HG02610 (cell line): ENCODE results near the gene MIA2.
A peak's percentile ranks its signal among the peaks of the same experiment; 100 is the strongest.

Source experiments
- ATAC-seq: cut with Tn5 transposase; IDR thresholded peaks from one replicate; pipeline ENCODE4 v1.9.1; 2021; ENCODE audit warnings: mild to moderate bottlenecking, moderate library complexity; ENCODE audit not compliant: unreplicated experiment

Gene MIA2

DNA sequence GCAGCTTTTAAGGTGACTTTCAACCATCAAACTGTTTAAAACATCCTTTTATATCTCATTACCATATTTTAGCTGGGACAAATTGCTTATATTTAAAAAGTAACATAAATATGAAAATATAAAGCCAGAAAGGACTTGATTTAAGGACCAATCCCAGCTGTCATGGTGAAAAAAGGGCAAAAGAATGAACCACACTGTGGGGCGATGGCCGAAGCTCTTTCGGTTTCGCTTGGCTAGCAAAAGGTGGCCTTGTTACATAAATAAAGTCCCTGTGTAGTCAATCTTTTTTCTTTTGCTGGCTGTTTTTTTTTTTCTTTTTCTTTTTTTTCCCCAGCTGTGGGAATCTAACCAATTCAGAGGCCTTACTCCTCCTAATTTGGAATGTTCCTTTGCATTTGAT lies 147.7 kb downstream of the MIA2 start:
- ATAC-seq = no peak

DNA sequence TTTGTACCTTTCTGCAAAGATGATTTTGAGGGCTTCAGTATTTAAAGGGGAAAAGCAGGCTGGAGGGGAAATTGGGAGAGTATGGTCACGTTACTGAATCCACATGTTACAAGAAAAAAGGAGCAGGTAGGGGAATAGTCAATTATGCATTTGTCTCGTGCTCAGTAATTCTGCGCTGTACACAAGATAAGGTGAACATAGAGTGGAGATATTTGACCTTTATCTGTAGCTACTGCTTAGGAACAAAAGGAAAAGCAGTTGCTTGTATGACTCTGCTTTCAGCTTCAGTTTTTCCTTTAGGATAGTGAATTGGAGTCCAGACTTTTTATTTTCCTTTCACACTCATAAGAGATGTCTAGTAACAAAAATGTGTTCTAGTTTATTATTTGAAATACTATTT lies 148.7 kb downstream of the MIA2 start:
- no peak for ATAC-seq

DNA sequence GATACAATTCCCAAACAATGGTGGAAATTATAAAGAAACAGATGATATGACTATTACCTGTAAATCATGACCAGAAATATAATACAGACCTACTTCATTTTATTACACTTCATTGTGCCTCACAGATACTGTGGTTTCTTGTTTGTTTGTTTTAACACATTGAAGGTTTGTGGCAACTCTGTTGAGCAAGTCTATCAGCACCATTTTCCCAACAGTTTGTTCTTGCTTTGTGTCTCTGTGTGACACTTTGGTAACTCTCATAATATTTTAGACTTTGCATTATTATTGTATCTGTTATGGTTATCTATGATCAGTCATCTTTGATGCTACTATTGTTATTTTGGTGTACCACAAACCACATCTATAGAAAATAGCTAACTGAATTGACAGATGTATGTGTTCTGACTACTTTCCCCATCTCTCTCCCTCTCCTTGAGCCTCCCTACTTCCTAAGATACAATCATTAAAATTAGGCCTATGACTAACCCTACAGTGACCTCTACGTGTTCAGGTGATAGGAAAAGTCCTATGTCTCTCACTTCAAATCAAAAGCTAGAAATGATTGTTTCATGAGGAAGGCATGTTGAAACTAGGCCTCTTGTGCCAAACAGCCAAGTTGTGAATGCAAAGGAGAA lies 149.4 kb downstream of the MIA2 start:
- ATAC-seq = peak; percentile 90

DNA sequence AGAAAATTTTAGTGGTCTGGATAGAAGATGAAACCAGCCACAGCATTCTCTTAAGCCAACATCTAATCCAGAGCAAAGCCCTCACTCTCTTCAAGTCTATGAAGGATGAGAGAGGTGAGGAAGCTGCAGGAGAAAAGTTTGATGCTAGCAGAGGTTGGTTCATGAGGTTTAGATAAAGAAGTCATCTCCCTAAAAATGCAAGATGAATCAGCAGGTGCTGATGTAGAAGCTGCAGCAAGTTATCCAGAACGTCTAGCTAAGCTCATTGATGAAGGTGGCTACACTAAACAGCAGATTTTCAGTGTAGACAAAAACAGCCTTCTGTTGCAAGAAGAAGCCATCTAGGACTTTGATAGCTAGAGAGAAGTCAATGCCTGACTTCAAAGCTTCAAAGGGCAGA lies 150.0 kb downstream of the MIA2 start:
- no peak for ATAC-seq

DNA sequence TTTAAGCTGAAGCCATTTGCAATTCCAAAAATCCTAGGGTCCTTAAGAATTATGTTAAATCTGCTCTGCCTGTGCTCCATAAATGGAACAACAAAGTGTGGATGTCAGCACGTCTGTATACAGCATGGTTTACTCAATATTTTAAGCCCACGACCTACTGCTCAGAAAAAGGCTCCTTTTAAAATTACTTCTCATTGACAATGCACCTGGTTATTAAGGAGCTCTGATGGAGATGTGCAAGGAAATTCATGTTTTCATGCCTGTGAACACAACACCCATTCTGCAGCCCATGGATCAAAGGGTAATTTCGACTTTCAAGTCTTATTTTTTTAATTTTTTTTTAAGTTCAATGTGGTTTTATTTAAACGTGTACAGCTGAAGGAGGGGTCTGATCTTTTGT lies 150.5 kb downstream of the MIA2 start:
- ATAC-seq = no peak

DNA sequence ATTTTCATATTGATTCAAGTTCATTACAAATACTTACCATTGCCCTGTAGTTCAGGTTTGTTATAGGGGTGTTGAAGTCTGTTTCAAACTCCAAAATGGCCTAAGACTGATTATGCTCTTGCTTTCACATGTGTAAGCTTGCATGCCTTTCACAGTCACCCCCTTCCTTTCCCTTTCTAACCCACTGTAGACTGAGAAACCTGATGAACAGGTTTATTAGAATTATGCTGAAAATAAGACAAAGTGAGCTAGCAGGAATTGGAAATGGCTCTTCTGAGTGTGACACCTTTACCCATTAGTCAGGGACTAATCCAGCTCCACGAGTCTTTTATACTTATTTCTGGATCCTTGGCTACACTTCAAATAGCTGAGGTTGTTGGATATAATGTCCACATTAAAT lies 159.6 kb downstream of the MIA2 start:
- no peak for ATAC-seq

DNA sequence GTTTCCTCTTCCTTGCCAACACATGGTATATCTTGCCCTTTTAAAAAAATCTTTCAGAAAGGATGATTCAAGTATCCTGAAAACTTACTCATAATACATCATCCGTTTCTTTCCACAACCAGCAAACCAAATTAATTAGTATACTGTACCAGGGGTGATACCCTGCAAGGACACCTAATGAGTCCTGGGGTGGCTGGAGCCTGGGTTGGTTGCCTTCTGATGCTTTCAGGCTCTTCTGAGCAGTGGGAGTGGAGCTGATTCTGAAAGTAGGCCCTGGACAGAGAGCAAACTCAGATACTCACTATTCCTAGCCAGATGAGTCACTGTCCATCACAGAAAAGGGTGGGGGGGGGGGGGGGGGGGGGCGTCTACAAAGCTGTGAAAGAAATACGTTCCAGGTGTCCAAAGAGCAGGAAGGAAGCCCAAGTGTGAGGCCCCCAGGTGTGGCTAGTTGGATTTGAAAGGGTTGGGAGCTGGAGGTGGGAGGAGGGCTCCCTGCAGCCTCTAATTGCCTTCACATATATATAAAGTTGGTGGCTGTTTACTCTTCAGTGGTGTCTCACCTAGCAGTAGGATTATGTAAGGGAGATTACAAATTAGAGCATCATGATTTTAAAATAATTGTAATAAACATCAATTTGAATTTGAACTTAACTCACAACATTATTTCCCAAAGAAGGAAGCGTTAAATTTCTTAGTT lies 162.0 kb downstream of the MIA2 start:
- ATAC-seq = no peak

DNA sequence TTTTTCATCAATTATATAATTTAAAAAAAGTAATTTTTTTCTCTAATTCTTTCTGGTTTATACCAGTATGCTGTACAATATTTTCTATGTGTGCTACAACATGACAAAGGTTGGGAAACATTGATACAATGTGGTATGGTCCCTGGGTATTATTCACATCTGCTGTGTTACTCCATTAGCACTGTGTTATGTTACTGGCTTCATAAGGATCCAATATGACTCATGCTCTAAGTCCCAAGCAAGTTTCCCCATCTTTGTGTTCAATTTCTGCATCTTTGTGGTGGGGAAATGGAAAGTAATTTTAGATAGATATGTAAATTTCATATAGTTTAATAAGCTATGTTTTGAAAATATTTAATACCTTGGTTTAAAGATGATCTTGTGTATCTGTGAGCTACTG lies 162.7 kb downstream of the MIA2 start:
- ATAC-seq = no peak

DNA sequence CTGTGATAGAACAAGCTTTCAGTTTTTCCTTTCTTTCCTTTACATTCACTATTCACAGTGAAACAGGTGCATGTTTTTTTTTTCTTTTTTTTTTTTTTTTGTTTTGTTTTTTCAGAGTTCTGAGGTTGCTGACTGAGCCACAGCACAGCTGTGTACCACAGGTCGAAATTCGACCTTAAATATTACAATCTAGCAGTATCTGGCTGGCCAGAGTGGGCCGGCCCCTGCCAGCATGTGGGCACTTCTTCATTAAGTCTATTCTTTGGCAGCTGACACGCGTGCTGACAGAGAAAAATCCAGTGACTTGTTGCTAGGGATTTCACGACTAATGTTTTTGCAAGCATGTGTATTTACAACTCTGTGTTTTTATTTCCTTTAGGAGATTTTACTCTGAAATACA lies 164.7 kb downstream of the MIA2 start:
- ATAC-seq = no peak

DNA sequence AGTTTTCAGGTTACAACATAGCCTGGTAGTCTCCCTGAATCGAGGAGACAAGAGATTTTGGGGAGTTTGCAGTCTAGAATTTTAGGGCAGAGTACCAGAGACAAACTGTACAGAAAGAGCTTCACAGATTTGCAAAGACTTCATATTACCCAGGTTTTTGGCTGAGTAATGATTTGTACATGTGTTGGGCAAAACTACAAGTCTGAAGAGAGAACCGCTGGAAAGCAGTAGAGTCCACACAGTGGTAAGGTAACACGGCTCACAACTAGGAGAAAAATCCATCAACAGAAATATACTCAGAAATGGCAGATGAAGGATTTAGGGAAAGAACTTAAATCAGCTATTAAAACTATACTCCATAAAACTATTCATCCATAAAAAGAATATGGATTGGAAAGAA lies 172.8 kb downstream of the MIA2 start:
- no peak for ATAC-seq

DNA sequence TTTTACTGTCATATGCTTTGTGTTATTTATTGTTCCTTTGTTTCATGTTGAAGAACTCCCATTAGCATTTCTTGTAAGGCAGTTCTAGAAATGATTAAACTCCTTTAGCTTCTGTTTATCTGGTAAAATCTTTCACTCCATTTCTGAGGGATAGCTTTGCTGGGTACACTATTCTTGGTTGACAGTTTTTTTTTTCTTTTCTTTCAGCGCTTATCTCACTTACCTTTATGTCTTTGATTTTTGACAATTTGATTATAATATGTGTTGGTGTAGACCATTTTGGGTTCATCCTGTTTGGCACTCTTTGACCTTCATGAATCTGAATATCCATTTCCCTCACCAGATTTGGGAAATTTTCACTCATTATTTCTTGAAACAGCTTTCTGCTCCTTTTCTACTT lies 182.4 kb downstream of the MIA2 start:
- no peak for ATAC-seq

DNA sequence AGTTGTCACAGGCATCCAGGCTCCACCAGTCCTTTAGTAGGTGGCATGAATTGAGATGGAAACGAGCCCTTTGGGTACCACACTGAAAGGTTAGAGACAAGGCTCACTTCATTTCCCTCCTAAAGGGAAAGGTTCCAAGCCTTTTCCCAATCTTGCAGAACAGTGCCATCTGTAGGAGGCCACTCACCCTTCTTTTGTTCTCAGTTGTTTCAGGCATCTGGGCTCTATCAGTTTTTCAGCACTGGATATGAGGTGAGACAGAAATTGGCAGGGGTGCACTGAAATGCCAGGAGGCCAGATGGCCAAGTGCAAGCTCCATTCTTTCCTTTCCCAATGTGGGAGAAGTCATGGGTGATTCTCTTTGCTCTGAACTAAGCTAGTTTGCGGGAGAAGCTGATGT lies 183.3 kb downstream of the MIA2 start:
- no peak for ATAC-seq

DNA sequence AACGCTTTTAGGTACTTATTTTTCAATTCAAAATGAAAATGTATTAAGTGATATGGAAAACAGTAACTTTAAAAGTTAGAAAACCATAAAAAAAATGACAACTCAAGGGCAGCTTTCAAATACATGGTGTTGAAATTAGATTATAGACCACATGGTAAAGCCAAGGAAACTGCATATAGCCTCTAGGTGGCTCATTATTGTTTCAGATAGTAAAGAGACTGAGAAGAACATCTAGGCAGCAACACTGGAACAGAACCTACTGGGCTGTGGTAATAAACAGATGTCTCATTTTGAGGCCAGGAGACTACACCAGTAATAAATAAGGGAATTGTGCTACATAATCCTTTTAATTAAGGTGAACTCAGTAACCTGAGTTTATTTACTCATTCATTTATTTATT lies 185.6 kb downstream of the MIA2 start:
- no peak for ATAC-seq

DNA sequence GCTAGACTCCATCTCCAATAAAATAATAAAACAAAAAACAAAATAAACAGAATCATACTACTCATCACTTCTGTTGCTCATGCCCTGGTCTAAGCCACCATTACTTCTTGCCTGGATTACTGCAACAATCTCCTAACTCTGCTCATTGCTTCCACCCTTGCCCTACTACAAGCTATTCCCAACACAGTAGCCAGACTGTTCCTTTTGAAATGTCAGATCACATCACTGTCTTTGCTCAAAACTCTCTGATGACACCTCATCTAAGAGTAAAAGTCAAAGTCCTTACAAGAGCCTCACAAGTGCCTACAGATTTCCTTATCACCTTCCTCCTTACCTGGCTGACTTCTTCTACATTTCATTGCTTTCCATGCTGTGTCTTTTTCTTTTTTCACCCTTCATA lies 188.5 kb downstream of the MIA2 start:
- ATAC-seq = no peak

DNA sequence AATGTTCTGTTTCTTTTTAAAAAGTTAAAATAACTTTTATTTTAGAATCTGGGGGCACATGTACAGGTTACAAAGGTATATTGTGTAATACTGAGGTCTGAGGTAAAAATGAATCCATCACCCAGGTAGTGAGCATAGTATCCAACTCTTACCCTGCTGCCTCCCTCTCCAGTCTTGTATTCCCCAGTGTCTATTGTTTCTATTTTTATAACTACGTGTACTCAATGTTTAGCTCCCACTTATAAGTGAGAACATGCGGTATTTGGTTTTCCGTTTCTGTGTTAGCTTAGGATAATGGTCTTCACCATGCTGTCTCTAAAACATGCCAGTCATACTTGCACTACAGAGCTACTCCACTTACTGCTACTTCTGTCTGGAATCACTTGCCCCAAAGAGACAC lies 190.1 kb downstream of the MIA2 start:
- peak; percentile 43 for ATAC-seq

DNA sequence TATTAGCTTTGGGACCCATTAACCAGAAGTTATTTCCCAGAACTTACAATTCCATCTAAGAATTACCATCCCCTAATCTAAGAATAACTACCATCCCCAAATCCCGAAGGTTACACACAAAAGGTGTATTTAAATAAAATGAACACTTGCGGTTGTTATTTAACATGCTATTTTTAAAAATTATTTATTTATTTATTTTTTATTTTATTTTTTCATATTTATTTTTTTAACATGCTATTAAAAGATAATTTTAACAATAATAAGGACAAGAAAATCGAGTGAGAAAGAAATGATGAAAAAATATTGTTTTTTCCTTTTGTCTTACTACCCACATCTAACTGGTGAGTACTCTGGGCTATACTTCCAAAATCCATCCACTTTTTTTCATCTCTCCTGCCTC lies 192.2 kb downstream of the MIA2 start:
- ATAC-seq = no peak

DNA sequence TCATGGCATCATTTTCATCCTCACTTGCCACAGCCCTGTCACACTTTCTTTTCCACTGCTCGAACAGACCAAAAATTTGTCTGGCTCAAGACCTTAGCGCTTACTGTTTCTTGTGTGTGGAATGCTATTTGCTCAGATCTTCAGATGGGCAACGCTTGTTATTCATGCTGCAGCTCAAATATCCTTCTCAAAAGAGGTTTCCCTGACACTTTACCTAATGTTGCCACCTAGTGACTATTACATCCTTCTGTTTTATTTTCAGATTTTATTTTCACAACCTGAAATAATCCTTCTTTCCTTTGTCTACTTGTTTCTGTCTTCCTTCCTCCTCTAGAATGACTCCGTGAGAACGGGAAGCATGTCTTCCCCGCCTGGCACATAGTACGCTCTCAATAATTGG lies 192.9 kb downstream of the MIA2 start:
- no peak for ATAC-seq

DNA sequence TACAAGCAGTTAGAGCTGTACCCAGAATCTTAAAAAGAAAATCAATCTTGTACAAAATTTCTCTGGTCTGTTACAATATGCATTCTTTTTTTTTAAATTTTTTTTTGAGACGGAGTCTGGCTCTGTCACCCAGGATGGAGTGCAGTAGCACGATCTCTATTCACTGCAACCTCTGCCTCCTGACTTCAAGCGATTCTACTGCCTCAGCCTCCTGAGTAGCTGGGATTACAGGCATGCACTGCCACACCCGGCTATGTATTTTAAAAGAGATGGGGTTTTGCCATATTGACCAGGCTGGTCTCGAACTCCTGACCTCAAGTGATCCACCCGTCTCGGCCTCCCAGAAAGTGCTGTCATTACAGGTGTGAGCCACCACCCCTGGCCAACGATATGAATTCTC lies 194.4 kb downstream of the MIA2 start:
- no peak for ATAC-seq

DNA sequence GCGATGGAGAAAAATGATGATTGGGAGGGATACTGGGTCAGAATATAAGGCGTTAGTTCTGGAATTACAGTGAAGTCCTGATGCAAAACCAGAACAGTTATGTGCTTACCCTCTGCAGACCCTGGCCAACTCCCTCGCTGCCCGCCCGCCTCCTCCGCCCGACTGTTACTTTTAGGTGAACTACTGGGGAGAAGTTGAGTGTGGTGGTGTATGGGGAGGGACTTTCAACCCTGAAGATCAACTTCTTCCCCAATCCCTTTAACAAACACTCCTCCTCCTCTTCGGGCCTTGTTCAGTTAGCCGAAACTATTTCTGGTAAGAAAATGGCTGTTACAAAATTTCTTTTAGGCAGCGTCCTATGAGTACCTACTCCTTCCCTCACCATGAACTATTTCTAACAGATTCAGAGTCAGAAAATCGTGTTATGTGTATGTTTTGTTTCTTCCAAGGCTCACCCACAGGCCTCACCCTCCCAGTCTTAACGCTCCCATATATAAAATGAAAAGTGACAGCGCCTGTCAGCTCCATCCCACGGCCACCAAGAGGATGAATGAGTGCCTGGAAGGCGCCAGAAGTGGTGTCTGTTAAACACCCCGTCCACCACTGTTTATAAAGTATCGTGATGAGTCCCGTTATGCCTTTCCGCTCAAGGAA lies 197.2 kb downstream of the MIA2 start:
- peak; percentile 0 for ATAC-seq

DNA sequence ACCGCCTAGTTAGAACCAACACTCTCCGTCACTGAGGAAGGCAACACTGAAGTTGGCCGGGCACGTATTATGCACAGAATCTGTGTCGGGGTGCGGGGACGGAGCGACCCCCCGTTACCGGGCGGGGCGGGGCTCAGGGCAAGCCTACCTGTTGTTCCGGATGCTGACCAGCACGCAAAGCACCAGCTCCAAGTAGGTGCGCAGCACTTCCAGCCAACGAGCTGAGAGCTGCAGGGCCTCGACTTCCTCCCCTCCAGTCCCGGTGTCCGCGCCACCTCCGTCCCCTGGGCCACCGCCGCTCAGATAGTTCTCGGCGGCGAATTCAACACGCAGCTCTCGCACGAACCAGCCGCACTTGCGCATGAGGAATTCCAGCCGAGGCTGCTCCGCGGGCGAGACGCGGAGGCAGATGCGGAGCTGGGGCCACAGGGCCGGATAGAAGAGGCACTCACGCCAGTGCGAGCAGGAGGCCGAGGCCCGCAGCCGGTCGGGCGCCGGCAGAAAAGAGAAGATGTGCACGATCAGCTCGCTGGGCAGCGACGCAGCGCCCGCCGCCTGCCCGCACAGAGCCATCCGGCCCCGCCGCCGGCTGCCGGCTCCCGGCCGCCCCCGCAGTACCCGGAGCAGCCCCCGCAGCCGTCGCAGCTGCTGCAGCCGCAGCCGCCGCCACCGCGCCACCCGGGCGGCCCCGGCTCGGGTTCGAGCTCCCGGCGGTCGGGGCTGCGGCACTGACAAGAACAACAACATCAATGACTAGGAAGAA lies 197.9 kb downstream of the MIA2 start:
- ATAC-seq = peak; percentile 18

DNA sequence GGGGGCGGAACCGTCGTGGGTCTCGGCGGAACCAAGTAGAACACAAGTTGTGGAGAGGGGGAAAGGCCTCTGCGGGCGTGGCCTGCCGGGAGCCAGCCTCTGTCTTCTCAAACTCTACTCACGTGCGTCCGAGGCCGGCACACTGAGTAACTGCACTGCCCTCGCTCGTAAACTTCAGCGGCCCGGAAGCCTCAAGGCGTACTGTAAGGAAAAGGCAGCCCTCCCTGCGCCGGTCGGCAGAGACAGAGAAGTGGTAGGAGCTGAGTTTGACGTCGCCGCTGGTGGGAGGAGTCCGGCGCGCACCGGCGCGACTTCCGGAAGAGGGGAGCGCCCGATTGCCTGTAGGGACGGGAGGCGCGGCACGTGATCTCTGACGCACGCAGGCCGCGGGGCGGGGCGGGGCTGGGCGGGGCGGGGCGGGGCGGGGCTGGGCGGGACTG lies 198.5 kb downstream of the MIA2 start, which contains the start of gene FBXO33:
FBXO33 (minus strand) TSS at position 255 of the 440 bp plus-strand sequence. CDS start 271 bp downstream, outside the sequence.
- peak; percentile 83 for ATAC-seq
